ENCODE results near the gene MMP15.

- TF ChIP-seq CTCF (IDR thresholded peaks at IDR 0.05) = no peak
- TF ChIP-seq POLR2A (IDR thresholded peaks at IDR 0.05) = no peak
Observed at GRCh38 chr16:58040496-58040846, 14.9 kb downstream of the MMP15 start.
